ENCODE data around the gene OR51Q1. TPM values are rescaled to one million over a fixed set of nuclear protein-coding genes. Genes with fewer than 3 reads are reported as not detected.

The OR51Q1 gene
- total RNA-seq, 1 donor from 2014 or later, result not detected

- no peak overlapping the region for H3K27ac ChIP-seq
- no peak overlapping the region for H3K9ac ChIP-seq
- Mint-ChIP-seq H3K27me3 (ENCODE audit: insufficient read depth, low read depth) (no peaks in the 10 kb centered on the region), H3K27ac (no peak overlapping the region), H3K36me3 (no peaks in the 10 kb centered on the region), H3K9me3 (no peaks in the 10 kb centered on the region), H3K4me1 (no peaks in the 10 kb centered on the region), H3K4me3 (no peak overlapping the region)
- H4K20me1 ChIP-seq (ENCODE audit: low read depth), result no peaks in the 10 kb centered on the region
- H3K79me2 ChIP-seq (ENCODE audit: low read depth), result no peaks in the 10 kb centered on the region
- H3K4me3 ChIP-seq, result no peak overlapping the region
- no peak overlapping the region for H2AFZ ChIP-seq (replicated peaks)
- no peak overlapping the region for H3K4me2 ChIP-seq
- no peaks in the 10 kb centered on the region for H3F3A ChIP-seq (ENCODE audit: low read depth)
- no peak for TF ChIP-seq EZH2 (IDR thresholded peaks at IDR 0.05)
- no peak for TF ChIP-seq CTCF (IDR thresholded peaks at IDR 0.05)
- no peak for TF ChIP-seq EZH2phosphoT487 (IDR thresholded peaks at IDR 0.05)
- no peaks in the 10 kb centered on the region for H3K36me3 ChIP-seq
- H3K9me3 ChIP-seq (ENCODE audit: low read depth), result no peaks in the 10 kb centered on the region
- no peaks in the 10 kb centered on the region for H3K4me1 ChIP-seq
- no peak for DNase-seq (ENCODE audit: low spot score)
- H3K27me3 ChIP-seq, result no peaks in the 10 kb centered on the region
Observed at GRCh38 chr11:5423131-5423530, 1.2 kb downstream of the OR51Q1 start.

- H3K79me2 ChIP-seq (ENCODE audit: low read depth), result no peaks in the 10 kb centered on the region
- Mint-ChIP-seq H3K4me1 (no peaks in the 10 kb centered on the region), H3K27me3 (ENCODE audit: insufficient read depth, low read depth) (no peaks in the 10 kb centered on the region), H3K27ac (no peak within 1 kb of the TSS), H3K4me3 (no peak within 1 kb of the TSS), H3K9me3 (no peaks in the 10 kb centered on the region), H3K36me3 (no peaks in the 10 kb centered on the region)
- no peaks in the 10 kb centered on the region for H4K20me1 ChIP-seq (ENCODE audit: low read depth)
- H3K4me2 ChIP-seq, result no peak within 1 kb of the TSS
- no peak within 1 kb of the TSS for H3K9ac ChIP-seq
- no peak within 1 kb of the TSS for H3K4me3 ChIP-seq
- H3K36me3 ChIP-seq, result no peaks in the 10 kb centered on the region
- H2AFZ ChIP-seq (replicated peaks), result no peak within 1 kb of the TSS
- no peak for TF ChIP-seq CTCF (IDR thresholded peaks at IDR 0.05)
- no peak for TF ChIP-seq EZH2 (IDR thresholded peaks at IDR 0.05)
- no peak for TF ChIP-seq EZH2phosphoT487 (IDR thresholded peaks at IDR 0.05)
- no peaks in the 10 kb centered on the region for H3K27me3 ChIP-seq
- H3K27ac ChIP-seq, result no peak within 1 kb of the TSS
- no peaks in the 10 kb centered on the region for H3F3A ChIP-seq (ENCODE audit: low read depth)
- no peak for DNase-seq (ENCODE audit: low spot score)
- H3K4me1 ChIP-seq, result no peaks in the 10 kb centered on the region
- H3K9me3 ChIP-seq (ENCODE audit: low read depth), result no peaks in the 10 kb centered on the region
Observed at GRCh38 chr11:5441414-5441813, 19.5 kb downstream of the OR51Q1 start, which contains the start of gene OR51I1. TSS of gene OR51I1 (minus strand) at chr11:5441514. CDS start at chr11:5441514, 0 bp downstream.

DNA sequence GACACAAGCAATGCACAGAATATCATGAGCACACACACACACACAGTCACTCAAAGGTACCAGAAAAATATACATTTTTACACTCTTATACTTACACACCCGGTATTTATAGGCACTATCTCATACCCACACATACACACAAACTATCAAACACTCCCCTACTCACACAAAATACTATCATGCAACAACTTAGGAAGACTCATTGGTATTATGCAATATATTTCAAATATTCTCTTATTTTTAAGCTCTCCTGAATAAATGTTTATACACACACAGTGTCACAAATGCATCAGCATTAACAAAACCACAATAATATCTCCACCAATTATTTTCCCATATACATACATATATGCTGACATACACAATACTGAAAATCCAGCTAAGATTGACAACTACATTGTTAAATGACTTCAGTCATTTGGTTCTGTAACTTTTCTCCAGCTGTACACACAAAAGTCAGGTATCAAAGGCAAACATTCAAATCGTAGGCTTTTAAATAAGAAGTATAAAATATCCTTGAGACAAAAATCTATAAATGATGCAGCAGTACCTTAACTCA lies 22.0 kb downstream of the OR51Q1 start:
- H3K79me2 ChIP-seq (ENCODE audit: low read depth), result no peaks in the 10 kb centered on the region
- H3K4me3 Mint-ChIP-seq, result no peak overlapping the region
- no peak for TF ChIP-seq EZH2phosphoT487 (IDR thresholded peaks at IDR 0.05)
- TF ChIP-seq CTCF (IDR thresholded peaks at IDR 0.05), result no peak
- no peak for TF ChIP-seq EZH2 (IDR thresholded peaks at IDR 0.05)
- no peaks in the 10 kb centered on the region for H3K9me3 Mint-ChIP-seq
- H3K27me3 ChIP-seq, result no peaks in the 10 kb centered on the region
- no peak overlapping the region for H3K27ac Mint-ChIP-seq
- no peaks in the 10 kb centered on the region for H3K27me3 Mint-ChIP-seq (ENCODE audit: insufficient read depth, low read depth)
- H3K36me3 Mint-ChIP-seq, result no peaks in the 10 kb centered on the region
- H3K4me2 ChIP-seq, result no peak overlapping the region
- no peak overlapping the region for H3K4me3 ChIP-seq
- no peak overlapping the region for H2AFZ ChIP-seq (replicated peaks)
- DNase-seq (ENCODE audit: low spot score), result no peak
- no peaks in the 10 kb centered on the region for H3F3A ChIP-seq (ENCODE audit: low read depth)
- H3K9me3 ChIP-seq (ENCODE audit: low read depth), result no peaks in the 10 kb centered on the region
- H4K20me1 ChIP-seq (ENCODE audit: low read depth), result no peaks in the 10 kb centered on the region
- H3K36me3 ChIP-seq, result no peaks in the 10 kb centered on the region
- no peak overlapping the region for H3K9ac ChIP-seq
- H3K4me1 Mint-ChIP-seq, result no peaks in the 10 kb centered on the region
- H3K27ac ChIP-seq, result no peak overlapping the region
- H3K4me1 ChIP-seq, result no peaks in the 10 kb centered on the region

Measured in neural progenitor cell (in vitro differentiated cells).